ENCODE results near the gene ASPA. TPM values are rescaled to one million over a fixed set of nuclear protein-coding genes. Genes with fewer than 3 reads are reported as not detected.
"Not testable (repeated sequence)": the region's sequence is repeated elsewhere in the genome, so short reads cannot be mapped to it uniquely, and the experiment has no call there.

Gene ASPA
- total and polyA plus RNA-seq, 2 donors (not counting 3 experiments of a cell fraction or from before 2014, with no cell fraction given) = 0.01 TPM; not detected in 1

GRCh38 chr17:3466355-3466754 lies 9.4 kb upstream of the ASPA start:
- H3K27me3 ChIP-seq (ENCODE audit: control insufficient read depth in 2 of 2, insufficient read depth in 2 of 2, low read length in 2 of 2); FAIRE-seq; H3K27ac ChIP-seq (ENCODE audit: insufficient read depth, low read depth, low read length); CTCF ChIA-PET; H3K9me1 ChIP-seq (replicated peaks; ENCODE audit: control insufficient read depth, extremely low read depth, insufficient read depth, low read length); H3K9me3 ChIP-seq (replicated peaks; ENCODE audit: control insufficient read depth, insufficient read depth, low read length); dilution Hi-C loops (cut with MboI; ENCODE audit: extremely low pct_ligation_motif_present, low sequenced_read_pairs); DNase-seq (ENCODE audit: low read depth, low spot score); H3K4me3 ChIP-seq (replicated peaks in 1 of 3; ENCODE audit: insufficient read depth in 1 of 3, low read depth in 1 of 3, low read length in 3 of 3); H3K79me2 ChIP-seq (ENCODE audit: control insufficient read depth, insufficient read depth, low read length); H4K20me1 ChIP-seq (replicated peaks; ENCODE audit: control insufficient read depth, extremely low read depth, insufficient read depth, low read length); intact Hi-C loops (cut with micrococcal nuclease); H3K4me2 ChIP-seq (ENCODE audit: insufficient read depth, low read length); BruUV-seq (replicated peaks); POLR2A ChIA-PET; H3K36me3 ChIP-seq (ENCODE audit: control insufficient read depth in 2 of 2, extremely low read depth in 1 of 2, insufficient read depth in 2 of 2, low read length in 2 of 2); H3K4me1 ChIP-seq (ENCODE audit: control insufficient read depth, extremely low read depth, insufficient read depth, low read length); H3K9ac ChIP-seq (replicated peaks; ENCODE audit: extremely low read depth, insufficient read depth, low read length); H2AFZ ChIP-seq (ENCODE audit: low read depth, low read length): not testable (repeated sequence)

DNA sequence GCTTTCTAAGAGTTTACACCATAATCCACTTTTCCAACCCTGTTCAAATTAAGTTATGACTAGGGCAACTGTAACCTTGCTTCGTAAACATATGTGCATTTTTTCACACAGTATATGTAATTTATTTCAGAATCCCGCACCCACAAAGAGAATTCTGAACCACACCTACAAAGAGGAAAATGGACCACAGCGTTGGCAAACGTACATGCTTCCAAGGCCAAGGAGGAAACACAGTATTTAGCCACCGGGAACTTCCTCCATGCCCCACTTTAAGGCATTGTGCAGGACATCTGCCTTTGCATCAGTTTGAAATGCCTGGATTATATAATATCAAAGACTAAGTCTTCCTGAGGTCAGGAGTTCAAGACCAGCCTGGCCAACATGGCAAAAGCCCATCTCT lies 6.3 kb upstream of the ASPA start:
- no peaks in the 10 kb centered on the region for H3K79me2 ChIP-seq (ENCODE audit: control insufficient read depth, insufficient read depth, low read length)
- no peak overlapping the region for H3K27ac ChIP-seq (ENCODE audit: insufficient read depth, low read depth, low read length)
- TF ChIP-seq MYC (IDR thresholded peaks at IDR 0.05; ENCODE audit: low read depth, low read length) = no peak
- no peak for TF ChIP-seq CTCF (IDR thresholded peaks at IDR 0.05; ENCODE audit: extremely low read depth in 1 of 2, insufficient read depth in 1 of 2, low read depth in 1 of 2, low read length in 2 of 2)
- no peaks in the 10 kb centered on the region for H3K36me3 ChIP-seq (ENCODE audit: control insufficient read depth in 2 of 2, extremely low read depth in 1 of 2, insufficient read depth in 2 of 2, low read length in 2 of 2)
- no peak overlapping the region for H2AFZ ChIP-seq (ENCODE audit: low read depth, low read length)
- ChIA-PET CTCF (no interaction called here), POLR2A (no interaction called here)
- H3K4me2 ChIP-seq (ENCODE audit: insufficient read depth, low read length) = no peak overlapping the region
- no peaks in the 10 kb centered on the region for H3K27me3 ChIP-seq (ENCODE audit: control insufficient read depth in 2 of 2, insufficient read depth in 2 of 2, low read length in 2 of 2)
- no peak for DNase-seq (ENCODE audit: low read depth, low spot score)
- H3K9ac ChIP-seq (replicated peaks; ENCODE audit: extremely low read depth, insufficient read depth, low read length) = no peak overlapping the region
- H3K9me1 ChIP-seq (replicated peaks; ENCODE audit: control insufficient read depth, extremely low read depth, insufficient read depth, low read length) = no peaks in the 10 kb centered on the region
- H3K4me3 ChIP-seq (replicated peaks in 1 of 3; ENCODE audit: insufficient read depth in 1 of 3, low read depth in 1 of 3, low read length in 3 of 3) = no peak overlapping the region
- no TSS peak for BruUV-seq (replicated peaks)
- H4K20me1 ChIP-seq (replicated peaks; ENCODE audit: control insufficient read depth, extremely low read depth, insufficient read depth, low read length) = no peaks in the 10 kb centered on the region
- dilution Hi-C loops (cut with MboI; ENCODE audit: extremely low pct_ligation_motif_present, low sequenced_read_pairs) = no loop called here
- intact Hi-C loops (cut with micrococcal nuclease) = no loop called here
- no peaks in the 10 kb centered on the region for H3K4me1 ChIP-seq (ENCODE audit: control insufficient read depth, extremely low read depth, insufficient read depth, low read length)
- FAIRE-seq = no peak
- no peaks in the 10 kb centered on the region for H3K9me3 ChIP-seq (replicated peaks; ENCODE audit: control insufficient read depth, insufficient read depth, low read length)

Measured in endothelial cell of umbilical vein (primary cell).